PC-9 (cell line): Measurements from ENCODE around the gene IQCN.

Source experiments
- CTCF ChIP-seq: fragments of 200-600 bp; sonication (generic); conservative IDR thresholded peaks from 2 replicates; pipeline ENCODE4 v1.6.1; 2017; ENCODE audit warnings: mixed run types, antibody characterized with exemption, mild to moderate bottlenecking, moderate library complexity
- EZH2 ChIP-seq: fragments of 200-600 bp; sonication (generic); IDR thresholded peaks from 2 replicates; pipeline ENCODE4 v1.8.0; 2017; ENCODE audit warnings: antibody characterized with exemption, low read depth

DNA sequence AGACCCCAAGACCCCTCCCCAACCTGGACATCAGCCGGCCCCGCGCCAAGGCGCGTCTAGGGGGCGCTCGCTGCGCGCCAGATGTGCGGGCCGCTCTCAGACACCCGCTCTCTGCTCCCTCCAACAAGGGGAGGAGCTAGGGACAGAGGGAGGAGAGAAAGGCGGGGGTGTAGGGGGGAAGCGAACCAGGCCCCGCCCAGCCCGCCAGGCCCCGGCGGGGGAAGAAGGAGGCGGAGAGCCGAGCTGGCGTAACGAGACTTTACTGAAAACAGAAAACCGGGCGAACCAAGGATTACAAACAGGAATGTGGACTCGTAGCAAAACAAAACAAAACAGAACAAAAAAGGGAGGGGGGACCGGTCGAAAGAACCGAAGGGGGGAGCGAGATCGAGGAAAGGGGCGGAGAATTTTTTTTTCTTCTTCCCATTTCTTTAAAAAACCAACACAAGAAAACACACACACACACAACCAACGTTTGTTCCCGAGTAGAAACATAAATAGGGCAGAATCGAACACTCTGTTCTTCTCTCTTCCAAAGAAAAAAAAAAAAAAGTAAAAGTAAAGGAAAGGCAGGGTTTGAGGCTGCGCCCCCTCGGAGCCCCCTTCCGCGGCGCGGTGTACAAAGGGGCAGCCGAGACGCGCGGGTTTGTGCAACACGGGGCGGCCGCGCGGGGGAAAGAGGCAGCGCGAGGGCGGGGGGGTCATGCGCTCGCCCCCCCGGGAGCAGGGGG lies 5.4 kb upstream of the IQCN start:
- TF ChIP-seq CTCF (peak; percentile 99), EZH2 (no peak)
